ENCODE data around the gene FOXN3.

- TF ChIP-seq REST (IDR thresholded peaks at IDR 0.05; ENCODE audit: low read depth, low read length) (no peak), RCOR1 (IDR thresholded peaks at IDR 0.05; ENCODE audit: low read length) (no peak), CHD2 (IDR thresholded peaks at IDR 0.05; ENCODE audit: low read length, partially characterized antibody) (no peak), CTCF (IDR thresholded peaks at IDR 0.05) (no peak), EZH2phosphoT487 (IDR thresholded peaks at IDR 0.05; ENCODE audit: borderline replicate concordance, low read depth) (no peak), MAX (IDR thresholded peaks at IDR 0.05; ENCODE audit: low read depth) (no peak), TAF1 (IDR thresholded peaks at IDR 0.05; ENCODE audit: borderline replicate concordance, low read depth, low read length) (no peak), RXRA (IDR thresholded peaks at IDR 0.05; ENCODE audit: borderline replicate concordance, low read depth) (no peak), GABPA (IDR thresholded peaks at IDR 0.05; ENCODE audit: low read depth) (no peak), YY1 (IDR thresholded peaks at IDR 0.05; ENCODE audit: low read depth) (no peak), EP300 (IDR thresholded peaks at IDR 0.05; ENCODE audit: borderline replicate concordance in 1 of 2, low read depth in 1 of 2, low read length in 1 of 2) (no peak), TCF12 (IDR thresholded peaks at IDR 0.05) (no peak)
Measured at GRCh38 chr14:89443042-89443629, 26.1 kb upstream of the FOXN3 start.

All from SK-N-SH (cell line).